ENCODE measurements around the gene CUX1.

DNA sequence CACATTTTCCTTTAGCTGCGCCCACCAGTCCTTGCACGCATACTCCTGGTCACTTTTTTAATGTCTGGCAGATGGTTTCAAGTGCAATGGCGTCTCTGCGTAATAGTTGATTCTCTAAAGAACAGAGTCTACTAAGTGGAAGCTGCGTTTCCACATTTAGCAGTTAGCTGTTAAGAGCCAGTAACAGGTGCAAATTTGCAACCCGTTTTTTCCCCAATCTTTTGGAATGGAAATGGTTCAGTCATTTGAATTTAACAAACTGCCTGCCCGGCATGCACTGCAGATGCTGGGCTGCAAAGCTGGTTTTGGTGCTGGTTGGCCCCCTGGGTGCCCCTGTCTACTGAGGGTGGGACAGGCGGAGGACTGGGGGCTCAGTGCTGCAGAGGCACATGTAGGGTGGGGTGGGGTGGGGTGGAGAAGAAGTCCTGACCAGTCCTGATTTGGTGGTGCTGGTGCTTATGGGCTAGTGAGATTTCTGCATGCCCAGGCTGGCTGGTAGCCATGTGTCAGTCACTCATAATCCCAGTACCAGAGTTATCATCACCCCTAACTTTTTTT is 43.9 kb downstream of the CUX1 start:
- no peak for TF ChIP-seq POLR2A (IDR thresholded peaks at IDR 0.05; ENCODE audit: low read depth, low read length)
- no peak for TF ChIP-seq TAF1 (IDR thresholded peaks at IDR 0.05; ENCODE audit: borderline replicate concordance, low read depth, low read length)
- TF ChIP-seq POLR2AphosphoS5 (IDR thresholded peaks at IDR 0.05; ENCODE audit: low read depth, low read length) = no peak

Measured in GM12892 (cell line).